Left colon (tissue), 2 donors: Measurements from ENCODE around the gene PNMA8C. TPM values are rescaled to one million over a fixed set of nuclear protein-coding genes. Genes with fewer than 3 reads are reported as not detected.

Experiments used
- ATAC-seq: fragments of 200-7000 bp; cut with Tn5 transposase; one replicate; pipeline ENCODE4 v1.9.1; 2020; ENCODE audit warnings: mild to moderate bottlenecking, moderate library complexity
- DNase-seq, 2 donors: peaks; one replicate each; pipeline ENCODE4 v3.0.0-alpha.2; 2020
- intact Hi-C, 2 donors: fragments of 100-400 bp; cut with DNase I in 1 of 2; cut with micrococcal nuclease in 1 of 2; formaldehyde crosslinking; loops; one replicate each; pipeline versions ENCODE4 v1.11.2 to v1.14.0; 2022; cut with DNase I, micrococcal nuclease
- long read RNA-seq: library from polyadenylated mRNA; unstranded; transcript quantifications from one replicate; pipeline ENCODE4 v2.0.0, GENCODE V29; 2021
- total RNA-seq, 2 donors: library from RNA; stranded (reverse); fragmentation: NEBNext Ultra II Directional; extraction: Animal tissue kit (Norgen Biotek cat#: 25700); gene quantifications; one replicate each; pipeline ENCODE4 v1.2.1, GENCODE V29; 2021
- donor health status: DM: no; HTN: no; CAD: no.
- donor health status: DM: yes; HTN: yes; CAD: no.

The PNMA8C gene
- total RNA-seq = under 1 TPM in 1 of 2 donors, not detected in 1; 0.06 TPM
- long read RNA-seq = 0 reads

GRCh38 chr19:46428239-46429135 is at the start of gene PNMA8C:
PNMA8C (minus strand) TSS chr19:46428936; CDS start chr19:46428359, 577 bp downstream.
- ATAC-seq (peak; percentile 71), DNase-seq (peak; percentile 49 to 57)
- intact Hi-C loops = no loop called here

- no peak for DNase-seq
- ATAC-seq = no peak
- intact Hi-C loops = no loop called here
Observed at GRCh38 chr19:46475986-46476385, 47.2 kb upstream of the PNMA8C start.

GRCh38 chr19:46474211-46474610 is 45.5 kb upstream of the PNMA8C start:
- ATAC-seq = no peak
- intact Hi-C loops = no loop called here
- no peak for DNase-seq

GRCh38 chr19:46472592-46472991 is 43.9 kb upstream of the PNMA8C start:
- intact Hi-C loops = no loop called here
- DNase-seq (no peak), ATAC-seq (no peak)

DNA sequence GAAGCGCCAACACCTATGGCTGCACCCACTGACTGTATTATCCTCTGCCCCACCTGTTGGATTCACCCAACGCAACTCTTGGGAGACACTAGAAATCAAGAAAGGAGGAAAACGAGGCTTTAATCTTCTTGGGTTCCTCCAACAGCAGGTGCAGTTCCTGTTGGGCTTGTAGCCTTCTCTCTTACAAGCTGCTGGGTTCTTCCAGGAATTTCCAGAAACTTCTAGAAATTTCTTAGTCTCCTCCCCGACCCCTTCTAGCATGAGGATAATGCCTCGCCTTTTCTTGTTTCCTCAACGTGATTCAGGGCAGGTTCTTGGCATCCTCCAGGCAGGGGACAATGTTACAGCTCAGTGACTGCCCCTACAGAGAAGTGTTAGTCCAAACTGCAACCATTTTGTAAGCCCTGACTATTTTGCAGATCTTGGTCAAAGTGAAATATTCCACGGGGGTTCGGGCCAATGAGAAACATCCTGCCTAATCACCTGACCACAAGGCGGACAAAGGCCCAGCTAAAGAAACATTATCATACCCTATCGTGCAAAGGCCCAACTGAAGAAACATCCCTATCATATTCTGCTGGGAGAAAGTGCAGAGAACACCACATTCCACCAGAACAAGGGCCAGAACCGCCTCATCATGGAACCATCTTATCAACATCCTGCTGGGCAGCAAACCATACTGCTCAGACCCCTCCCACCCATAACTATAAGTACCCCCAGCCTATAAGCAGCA is 43.2 kb upstream of the PNMA8C start:
- intact Hi-C loops = no loop called here
- no peak for ATAC-seq
- DNase-seq = no peak

DNA sequence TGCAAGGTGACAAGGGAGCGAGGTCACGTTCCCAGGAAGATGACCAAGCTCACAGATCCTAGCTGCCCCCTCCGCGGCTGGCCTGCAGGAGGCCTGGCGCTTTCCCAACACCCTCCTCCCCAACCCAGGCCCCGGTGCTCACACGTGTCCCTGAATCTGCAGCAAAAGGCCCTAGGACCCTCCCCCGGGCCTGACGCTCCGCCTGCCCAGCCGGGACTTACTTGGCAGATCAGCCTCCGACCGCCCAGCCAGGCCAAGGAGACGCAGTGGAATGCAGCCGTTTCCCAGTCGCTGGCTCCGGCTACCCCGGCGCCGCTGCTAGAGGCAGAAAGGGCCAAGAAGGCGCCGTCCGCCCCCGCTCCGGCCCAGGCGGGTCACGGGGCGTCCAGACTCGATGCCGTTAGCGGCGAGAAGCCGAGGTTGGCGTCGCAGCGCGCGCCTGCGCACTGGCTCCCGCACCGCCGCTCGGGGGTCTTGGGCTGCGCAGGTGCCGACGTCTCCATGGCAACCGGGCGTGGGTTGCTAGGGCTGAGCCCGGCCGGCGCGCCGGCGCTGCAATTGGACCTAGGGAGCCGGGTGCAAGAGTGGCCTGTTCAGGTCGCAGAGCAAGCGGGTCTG is 42.5 kb upstream of the PNMA8C start, which contains the start of gene PNMA8A:
Gene PNMA8A, minus strand, starts transcription at position 448 of the 618 bp plus-strand sequence. CDS start 528 bp downstream, outside the sequence.
- intact Hi-C loops = no loop called here
- ATAC-seq (no peak), DNase-seq (peak in 1 of 2 donors; percentile 25)

GRCh38 chr19:46470376-46470775 is 41.6 kb upstream of the PNMA8C start:
- ATAC-seq (no peak), DNase-seq (no peak)
- intact Hi-C loops = no loop called here

DNA sequence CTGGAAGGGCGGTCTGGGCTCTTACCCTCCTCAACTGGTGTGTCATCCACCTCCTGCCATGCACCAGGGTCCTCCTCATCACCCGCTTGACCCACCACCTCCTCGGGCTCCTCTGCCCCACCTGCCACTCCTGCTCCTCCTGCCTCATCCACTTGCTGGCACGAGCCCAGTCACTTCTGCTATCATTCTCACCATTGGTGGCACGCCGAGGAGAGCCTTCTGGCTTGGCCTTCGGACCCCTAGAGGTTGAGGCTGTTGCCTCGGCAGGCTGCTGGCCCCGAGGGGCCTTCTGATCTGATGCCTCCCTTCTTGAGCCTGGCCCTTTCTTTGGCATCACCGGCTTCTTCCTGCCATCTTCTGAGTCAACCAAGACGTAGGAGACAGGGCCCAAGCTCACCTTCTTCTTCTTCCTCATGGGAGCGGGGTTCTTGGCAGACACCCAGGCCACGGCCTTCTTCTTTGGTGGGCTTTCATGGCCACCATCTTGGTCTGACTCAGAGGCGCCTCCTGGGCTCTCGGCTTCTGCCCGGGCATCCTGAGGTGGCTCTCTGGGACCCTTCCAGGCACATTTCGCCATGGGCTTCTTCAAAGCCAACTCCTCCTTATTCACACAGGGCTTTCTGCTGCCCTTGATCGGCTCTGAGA is 40.9 kb upstream of the PNMA8C start:
- intact Hi-C loops = no loop called here
- ATAC-seq (no peak), DNase-seq (no peak)

- ATAC-seq = no peak
- DNase-seq = peak in 1 of 2 donors; percentile 20
Observed at GRCh38 chr19:46466536-46467196, 37.9 kb upstream of the PNMA8C start.

DNA sequence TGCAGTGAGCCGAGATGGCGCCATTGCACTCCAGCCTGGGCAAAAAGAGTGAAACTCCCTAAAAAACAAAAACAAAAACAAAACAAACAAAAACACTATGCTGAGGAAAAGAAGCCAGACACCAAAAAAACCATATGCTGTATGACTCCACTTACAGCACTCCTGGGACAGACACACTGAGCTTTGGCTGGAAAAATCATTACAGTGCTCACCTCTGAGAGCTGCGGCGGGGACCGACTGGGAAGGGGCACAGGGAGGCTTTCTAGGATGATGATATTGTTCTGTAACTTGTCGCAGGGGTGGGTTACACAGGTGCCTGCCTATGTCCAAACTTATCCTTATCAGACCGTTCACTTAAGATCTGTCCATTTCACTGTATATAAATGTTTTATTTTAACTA is 34.8 kb upstream of the PNMA8C start:
- DNase-seq (no peak), ATAC-seq (no peak)
- intact Hi-C loops = no loop called here

More at GRCh38 chr19:46466536-46467196, 37.9 kb upstream of the PNMA8C start:
- intact Hi-C loops = no loop called here

GRCh38 chr19:46461537-46461936 is 32.8 kb upstream of the PNMA8C start:
- DNase-seq (no peak), ATAC-seq (no peak)
- intact Hi-C loops = no loop called here

- no peak for ATAC-seq
- intact Hi-C loops = no loop called here
- no peak for DNase-seq
Observed at GRCh38 chr19:46460981-46461380, 32.2 kb upstream of the PNMA8C start.

- DNase-seq (no peak), ATAC-seq (no peak)
- intact Hi-C loops = no loop called here
Observed at GRCh38 chr19:46460055-46460454, 31.3 kb upstream of the PNMA8C start.

DNA sequence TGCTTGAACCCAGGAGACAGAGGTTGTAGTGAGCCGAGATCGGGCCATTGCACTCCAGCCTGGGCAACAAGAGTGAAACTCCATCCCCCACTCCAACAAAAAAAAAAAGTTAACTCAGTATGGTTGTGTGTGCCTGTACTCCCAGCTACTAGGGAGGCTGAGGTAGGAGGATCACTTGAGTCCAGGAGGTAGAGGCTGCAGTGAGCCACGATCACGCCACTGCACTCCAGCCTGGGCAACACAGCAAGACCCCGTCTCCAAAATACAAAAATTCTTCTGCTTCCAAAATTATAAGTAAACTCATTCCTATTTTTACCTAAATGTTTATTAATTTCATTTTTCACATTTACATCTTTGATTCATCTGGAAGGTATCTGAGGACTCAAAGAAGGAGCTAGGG is 28.2 kb upstream of the PNMA8C start:
- ATAC-seq (no peak), DNase-seq (no peak)
- intact Hi-C loops = no loop called here

- DNase-seq (no peak), ATAC-seq (no peak)
- intact Hi-C loops = no loop called here
Observed at GRCh38 chr19:46454244-46454643, 25.5 kb upstream of the PNMA8C start.

DNA sequence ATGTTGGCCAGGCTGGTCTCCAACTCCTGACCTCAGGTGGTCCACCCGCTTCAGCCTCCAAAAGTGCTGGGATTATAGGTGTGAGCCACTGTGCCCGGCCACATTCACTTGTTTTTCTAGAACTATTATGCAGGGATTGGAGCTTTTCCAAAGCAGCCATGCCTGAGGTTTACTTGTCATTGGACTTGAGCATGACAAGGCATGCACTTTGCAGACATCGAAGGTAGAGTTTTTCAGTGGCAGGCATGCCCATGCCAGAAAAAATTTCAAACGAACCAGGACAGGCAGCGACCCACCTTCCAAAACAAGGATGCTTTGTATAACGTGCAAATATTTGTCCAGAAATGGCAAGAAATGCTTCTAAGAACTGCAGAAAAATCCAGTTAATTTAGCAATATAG is 24.9 kb upstream of the PNMA8C start:
- DNase-seq = no peak
- intact Hi-C loops = no loop called here
- ATAC-seq = no peak

DNA sequence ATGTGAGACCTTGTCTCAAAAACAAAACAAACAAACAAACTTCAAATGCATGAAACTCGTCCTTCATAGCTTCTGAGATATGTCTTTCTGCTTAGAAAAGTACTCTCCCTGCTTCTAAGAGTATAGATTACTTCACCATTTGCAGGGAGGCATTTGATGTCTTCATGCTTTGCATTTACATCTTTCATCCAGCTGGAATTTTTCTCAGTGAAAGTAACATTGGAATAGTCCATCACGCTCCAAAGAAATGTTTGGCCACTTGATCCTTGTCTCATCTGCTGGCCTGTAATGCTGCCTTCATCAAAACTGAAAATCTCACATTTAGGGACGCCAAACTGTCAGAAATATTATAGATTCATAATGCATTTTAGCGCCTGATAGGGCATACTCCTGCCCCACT is 23.4 kb upstream of the PNMA8C start:
- ATAC-seq (no peak), DNase-seq (no peak)
- intact Hi-C loops = no loop called here

DNA sequence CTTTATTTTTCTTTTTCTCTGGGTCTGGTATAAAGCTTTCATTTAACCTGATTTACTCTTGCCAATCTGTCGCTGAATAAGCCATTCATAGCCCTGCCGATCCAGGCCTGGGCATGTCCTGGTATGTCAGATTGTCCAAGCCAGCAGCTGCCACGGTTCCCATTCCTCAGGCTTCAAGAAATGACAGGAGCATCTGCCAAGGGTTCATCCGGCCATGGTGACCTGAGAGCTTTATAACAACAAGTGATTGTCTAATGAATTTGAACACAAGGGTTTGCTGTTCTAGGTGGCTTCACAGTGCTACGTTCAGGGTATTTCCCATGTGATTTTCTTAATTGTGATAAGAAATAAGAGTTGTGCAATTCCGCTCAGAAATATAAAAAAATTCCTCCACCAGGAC is 22.6 kb upstream of the PNMA8C start:
- ATAC-seq (no peak), DNase-seq (no peak)
- intact Hi-C loops = no loop called here

GRCh38 chr19:46450737-46451136 is 22.0 kb upstream of the PNMA8C start:
- intact Hi-C loops = no loop called here
- DNase-seq (no peak), ATAC-seq (no peak)
